OCI-LY7 (cell line): ENCODE results near the gene OLFM2. TPM values are rescaled to one million over a fixed set of nuclear protein-coding genes. Genes with fewer than 3 reads are reported as not detected.

ENCODE experiments used
- BruUV-seq: library from RNA; stranded (reverse); fragments of 400-500 nt; replicated peaks from 2 replicates; lab custom pipeline; 2021; lab: Mats Ljungman, UMichigan
- CTCF ChIA-PET: fragments of 300-600 bp; sonication (Branson Sonifier 250); formaldehyde crosslinking; loops from one replicate; lab custom pipeline; 2022; ENCODE audit warnings: antibody characterized with exemption; ENCODE audit not compliant: unreplicated experiment; lab: Charles Lee
- POLR2A ChIA-PET: fragments of 300-600 bp; sonication (Branson Sonifier 250); formaldehyde crosslinking; loops from one replicate; lab custom pipeline; 2022; ENCODE audit warnings: antibody characterized with exemption; lab: Charles Lee
- DNase-seq: peaks from one replicate; pipeline ENCODE4 v3.0.0-alpha.2; 2015; ENCODE audit warnings: low spot score
- H2AFZ ChIP-seq: fragments of 200-600 bp; sonication (generic), shearing (Covaris generic); 2 replicates; pipeline ENCODE4 v1.6.1; 2014; ENCODE audit warnings: mild to moderate bottlenecking, antibody characterized with exemption, low read length, moderate library complexity
- H3K27ac ChIP-seq: fragments of 200-600 bp; sonication (generic); 2 replicates; pipeline ENCODE4 v1.5.1; 2014; ENCODE audit warnings: mixed run types, low read depth, mild to moderate bottlenecking, moderate library complexity, low read length, inconsistent platforms; ENCODE audit not compliant: poor library complexity, severe bottlenecking
- H3K36me3 ChIP-seq: fragments of 200-600 bp; sonication (generic); 2 replicates; pipeline ENCODE4 v1.6.1; 2014; ENCODE audit warnings: mild to moderate bottlenecking, antibody characterized with exemption, low read length, moderate library complexity, mixed read lengths; ENCODE audit not compliant: insufficient read depth
- H3K4me1 ChIP-seq: fragments of 200-600 bp; sonication (generic); 2 replicates; pipeline ENCODE4 v1.5.1; 2014; ENCODE audit warnings: mild to moderate bottlenecking, low read length; ENCODE audit not compliant: insufficient read depth, poor library complexity, severe bottlenecking
- H3K4me2 ChIP-seq: fragments of 200-600 bp; sonication (generic); 2 replicates; pipeline ENCODE4 v1.6.1; 2014; ENCODE audit warnings: mild to moderate bottlenecking, low read length
- H3K4me3 ChIP-seq: fragments of 200-600 bp; sonication (generic); 2 replicates; pipeline ENCODE4 v1.5.1; 2014; ENCODE audit warnings: mild to moderate bottlenecking, low read depth, low read length; ENCODE audit not compliant: poor library complexity, severe bottlenecking
- H3K79me2 ChIP-seq: fragments of 200-600 bp; sonication (generic); 2 replicates; pipeline ENCODE4 v1.6.1; 2016; ENCODE audit warnings: low read depth, mild to moderate bottlenecking, low read length, moderate library complexity, mixed read lengths; ENCODE audit not compliant: insufficient read depth
- H3K9me2 ChIP-seq: fragments of 200-600 bp; sonication (generic); 2 replicates; pipeline ENCODE4 v1.6.1; 2016; ENCODE audit warnings: mild to moderate bottlenecking, low read length, mixed read lengths; ENCODE audit not compliant: insufficient read depth
- H3K9me3 ChIP-seq: fragments of 200-600 bp; sonication (generic); 2 replicates; pipeline ENCODE4 v1.6.1; 2014; ENCODE audit warnings: mild to moderate bottlenecking, mixed run types, low read length, mixed read lengths
- H4K20me1 ChIP-seq: fragments of 200-600 bp; sonication (generic); 2 replicates; pipeline ENCODE4 v1.6.1; 2014; ENCODE audit warnings: mild to moderate bottlenecking, antibody characterized with exemption, low read length, moderate library complexity, mixed read lengths; ENCODE audit not compliant: insufficient read depth
- CTCF ChIP-seq: fragments of 200-600 bp; sonication (generic); conservative IDR thresholded peaks from 2 replicates; pipeline ENCODE4 v1.5.1; 2014; ENCODE audit warnings: mild to moderate bottlenecking, antibody characterized with exemption, low read length, moderate library complexity, mixed read lengths
- EZH2phosphoT487 ChIP-seq: fragments of 200-600 bp; sonication (generic); IDR thresholded peaks from 2 replicates; pipeline ENCODE4 v1.6.1; 2018; ENCODE audit warnings: low read depth, borderline replicate concordance, mild to moderate bottlenecking, mixed run types, antibody characterized with exemption, low read length, moderate library complexity, mixed read lengths
- intact Hi-C: fragments of 100-400 bp; cut with micrococcal nuclease; formaldehyde crosslinking; loops from one replicate; pipeline ENCODE4 v1.10.0; 2022; ENCODE audit not compliant: unreplicated experiment
- total RNA-seq, 2 experiments: library from RNA; depleted of rRNA in 1 of 2; stranded (reverse); fragments of >200 nt in 1 of 2; shearing (Covaris generic) in 1 of 2; gene quantifications; 2 replicates each; pipeline ENCODE4 v1.2.3, GENCODE V29; 2014 to 2022

The OLFM2 gene
- total RNA-seq, 2 experiments from 2014 or later, result not detected

DNA sequence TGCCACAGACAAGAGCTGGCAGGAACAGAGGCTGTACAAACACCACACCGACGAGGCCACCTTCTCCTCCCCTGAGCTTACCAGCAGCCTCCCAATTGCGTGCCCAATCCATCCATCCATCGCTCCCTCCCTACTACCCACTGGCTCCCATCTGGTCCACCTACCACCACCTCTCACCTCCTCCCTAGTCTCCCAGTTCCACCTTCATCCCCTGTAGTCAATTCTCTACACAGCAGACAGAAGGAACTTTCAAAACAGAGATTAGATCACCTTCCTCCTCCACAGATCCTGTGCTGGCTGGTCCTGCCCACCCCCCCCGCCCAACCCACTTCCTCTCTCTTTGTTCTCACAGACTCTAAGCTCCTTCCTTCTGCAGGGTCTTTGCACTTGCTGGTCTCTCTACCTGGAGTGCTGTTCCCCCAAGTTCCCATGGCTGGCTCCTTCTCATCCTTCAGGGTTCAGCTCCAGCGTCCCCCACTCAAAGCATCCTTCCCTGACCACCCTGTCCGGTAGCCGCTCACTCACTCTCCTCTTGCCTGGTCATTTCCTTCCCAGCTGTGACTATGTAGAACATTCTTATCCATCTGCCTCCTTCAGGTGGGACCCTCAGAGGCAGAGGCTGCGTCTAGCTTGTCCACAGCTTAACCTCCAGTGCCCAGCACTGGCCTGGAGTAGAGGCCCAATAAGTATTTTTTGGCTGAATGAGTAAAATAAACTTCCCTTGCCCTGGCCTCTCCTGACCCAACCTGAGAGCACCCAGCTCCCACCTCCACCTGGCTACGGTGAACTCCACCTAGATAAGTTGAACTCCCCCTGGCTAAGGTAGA, 78.2 kb downstream of the OLFM2 start:
- no TSS peak for BruUV-seq
- ChIA-PET CTCF (no interaction called here), POLR2A (no interaction called here)
- intact Hi-C loops, result no loop called here
- TF ChIP-seq EZH2phosphoT487 (no peak), CTCF (no peak)
- H3K9me3 ChIP-seq, result no peaks in the 10 kb centered on the region
- DNase-seq, result peak; percentile 16
- H3K36me3 ChIP-seq, result no peaks in the 10 kb centered on the region
- H3K4me1 ChIP-seq, result peaks cover 4% of the 10 kb centered on the region
- no peak overlapping the region for H3K4me3 ChIP-seq
- H2AFZ ChIP-seq, result no peak overlapping the region
- no peaks in the 10 kb centered on the region for H3K79me2 ChIP-seq
- H4K20me1 ChIP-seq, result no peaks in the 10 kb centered on the region
- no peak overlapping the region; the same call in 1 of the 2 replicates for H3K4me2 ChIP-seq
- no peaks in the 10 kb centered on the region for H3K9me2 ChIP-seq
- no peak overlapping the region for H3K27ac ChIP-seq

- ChIA-PET CTCF (no interaction called here), POLR2A (interaction anchor here (0.7 kb wide), 1 partner anchor 12 kb away, joined by 3 read pairs; no protein-coding TSS in a partner anchor)
- Histone ChIP-seq H3K27ac (no peak overlapping the region), H4K20me1 (no peaks in the 10 kb centered on the region), H3K4me3 (no peak overlapping the region), H3K36me3 (no peaks in the 10 kb centered on the region), H3K4me1 (peaks cover 4% of the 10 kb centered on the region), H3K9me2 (no peaks in the 10 kb centered on the region), H3K9me3 (no peaks in the 10 kb centered on the region), H2AFZ (no peak overlapping the region), H3K4me2 (no peak overlapping the region), H3K79me2 (no peaks in the 10 kb centered on the region)
- no TSS peak for BruUV-seq
- TF ChIP-seq EZH2phosphoT487 (no peak), CTCF (no peak)
- DNase-seq, result no peak
- intact Hi-C loops, result no loop called here
Observed at GRCh38 chr19:9857076-9857721, 79.1 kb downstream of the OLFM2 start.

DNA sequence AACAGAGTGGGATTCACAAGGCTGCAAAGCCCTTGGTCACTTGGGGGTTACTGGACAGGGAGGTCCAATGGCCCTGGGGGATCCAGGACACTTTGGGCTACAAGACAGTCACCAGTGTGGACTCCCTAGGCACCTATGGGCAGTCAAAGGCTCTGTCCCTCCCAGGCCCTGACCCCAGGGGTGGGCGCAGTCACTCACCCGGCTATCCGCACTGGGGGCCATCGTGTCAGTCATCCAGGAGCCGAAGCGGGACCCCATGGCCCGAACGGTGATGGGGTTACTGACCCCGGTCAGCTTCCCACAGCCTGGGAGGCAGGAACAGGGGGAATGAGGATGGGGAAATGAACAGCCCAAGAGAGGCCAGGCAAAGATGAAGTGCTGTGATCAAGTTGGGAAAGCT, 79.7 kb downstream of the OLFM2 start:
- no peaks in the 10 kb centered on the region for H3K9me2 ChIP-seq
- POLR2A ChIA-PET, result interaction anchor here (0.7 kb wide), 1 partner anchor 11 kb away, joined by 3 read pairs; no protein-coding TSS in a partner anchor
- peaks cover 4% of the 10 kb centered on the region for H3K4me1 ChIP-seq
- no peaks in the 10 kb centered on the region for H3K9me3 ChIP-seq
- intact Hi-C loops, result no loop called here
- no peaks in the 10 kb centered on the region for H3K79me2 ChIP-seq
- no peak for DNase-seq
- no peaks in the 10 kb centered on the region for H4K20me1 ChIP-seq
- no TSS peak for BruUV-seq
- H3K36me3 ChIP-seq, result no peaks in the 10 kb centered on the region
- H3K4me3 ChIP-seq, result no peak overlapping the region
- CTCF ChIA-PET, result no interaction called here
- no peak for TF ChIP-seq EZH2phosphoT487
- H3K4me2 ChIP-seq, result no peak overlapping the region
- H3K27ac ChIP-seq, result no peak overlapping the region
- no peak overlapping the region for H2AFZ ChIP-seq
